PC-9 (cell line): ENCODE data around the gene DLG2.

Experiments
- EZH2 ChIP-seq: fragments of 200-600 bp; sonication (generic); IDR thresholded peaks from 2 replicates; pipeline ENCODE4 v1.8.0; 2017; ENCODE audit warnings: antibody characterized with exemption, low read depth
- TF ChIP-seq, protein P1 (sequence below): fragments of 200-600 bp; sonication (generic); conservative IDR thresholded peaks from 2 replicates; pipeline ENCODE4 v1.6.1; 2017; ENCODE audit warnings: mixed run types, antibody characterized with exemption, mild to moderate bottlenecking, moderate library complexity

- TF ChIP-seq, protein P1, sequence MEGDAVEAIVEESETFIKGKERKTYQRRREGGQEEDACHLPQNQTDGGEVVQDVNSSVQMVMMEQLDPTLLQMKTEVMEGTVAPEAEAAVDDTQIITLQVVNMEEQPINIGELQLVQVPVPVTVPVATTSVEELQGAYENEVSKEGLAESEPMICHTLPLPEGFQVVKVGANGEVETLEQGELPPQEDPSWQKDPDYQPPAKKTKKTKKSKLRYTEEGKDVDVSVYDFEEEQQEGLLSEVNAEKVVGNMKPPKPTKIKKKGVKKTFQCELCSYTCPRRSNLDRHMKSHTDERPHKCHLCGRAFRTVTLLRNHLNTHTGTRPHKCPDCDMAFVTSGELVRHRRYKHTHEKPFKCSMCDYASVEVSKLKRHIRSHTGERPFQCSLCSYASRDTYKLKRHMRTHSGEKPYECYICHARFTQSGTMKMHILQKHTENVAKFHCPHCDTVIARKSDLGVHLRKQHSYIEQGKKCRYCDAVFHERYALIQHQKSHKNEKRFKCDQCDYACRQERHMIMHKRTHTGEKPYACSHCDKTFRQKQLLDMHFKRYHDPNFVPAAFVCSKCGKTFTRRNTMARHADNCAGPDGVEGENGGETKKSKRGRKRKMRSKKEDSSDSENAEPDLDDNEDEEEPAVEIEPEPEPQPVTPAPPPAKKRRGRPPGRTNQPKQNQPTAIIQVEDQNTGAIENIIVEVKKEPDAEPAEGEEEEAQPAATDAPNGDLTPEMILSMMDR, result no peak
- no peak for TF ChIP-seq EZH2
Measured at GRCh38 chr11:83409891-83410290, 2217.3 kb downstream of the DLG2 start.
